Muscle layer of colon (tissue), 2 donors: ENCODE results near the gene ARHGAP31.
"Not testable (repeated sequence)": the region's sequence is repeated elsewhere in the genome, so short reads cannot be mapped to it uniquely, and the experiment has no call there.

ENCODE experiments used
- H3K27ac ChIP-seq: one replicate; pipeline ENCODE4 v1.7.0; 2013; ENCODE audit warnings: low read depth, mild to moderate bottlenecking, low read length, moderate library complexity
- H3K27me3 ChIP-seq, 2 donors: one replicate each; pipeline ENCODE4 v1.7.0; 2013; ENCODE audit warnings: low read length in 2 of 2, mild to moderate bottlenecking in 2 of 2; ENCODE audit not compliant: insufficient read depth in 2 of 2, control insufficient read depth in 1 of 2
- H3K36me3 ChIP-seq: one replicate; pipeline ENCODE4 v1.7.0; 2013; ENCODE audit warnings: mild to moderate bottlenecking, low read length; ENCODE audit not compliant: insufficient read depth
- H3K4me1 ChIP-seq: one replicate; pipeline ENCODE4 v1.7.0; 2013; ENCODE audit warnings: mild to moderate bottlenecking, low read length; ENCODE audit not compliant: insufficient read depth
- H3K4me3 ChIP-seq, 2 donors: one replicate each; pipeline ENCODE4 v1.7.0; 2013; ENCODE audit warnings: low read length in 2 of 2, low read depth in 1 of 2, mild to moderate bottlenecking in 1 of 2, moderate library complexity in 1 of 2
- H3K9ac ChIP-seq: one replicate; pipeline ENCODE4 v1.7.0; 2013; ENCODE audit warnings: low read length
- H3K9me3 ChIP-seq: one replicate; pipeline ENCODE4 v1.7.0; 2013; ENCODE audit warnings: mild to moderate bottlenecking, low read length
- donor health status: abdominal sarcoma.
- donor health status: Adenocarcinoma of cecum.

The ARHGAP31 gene

DNA sequence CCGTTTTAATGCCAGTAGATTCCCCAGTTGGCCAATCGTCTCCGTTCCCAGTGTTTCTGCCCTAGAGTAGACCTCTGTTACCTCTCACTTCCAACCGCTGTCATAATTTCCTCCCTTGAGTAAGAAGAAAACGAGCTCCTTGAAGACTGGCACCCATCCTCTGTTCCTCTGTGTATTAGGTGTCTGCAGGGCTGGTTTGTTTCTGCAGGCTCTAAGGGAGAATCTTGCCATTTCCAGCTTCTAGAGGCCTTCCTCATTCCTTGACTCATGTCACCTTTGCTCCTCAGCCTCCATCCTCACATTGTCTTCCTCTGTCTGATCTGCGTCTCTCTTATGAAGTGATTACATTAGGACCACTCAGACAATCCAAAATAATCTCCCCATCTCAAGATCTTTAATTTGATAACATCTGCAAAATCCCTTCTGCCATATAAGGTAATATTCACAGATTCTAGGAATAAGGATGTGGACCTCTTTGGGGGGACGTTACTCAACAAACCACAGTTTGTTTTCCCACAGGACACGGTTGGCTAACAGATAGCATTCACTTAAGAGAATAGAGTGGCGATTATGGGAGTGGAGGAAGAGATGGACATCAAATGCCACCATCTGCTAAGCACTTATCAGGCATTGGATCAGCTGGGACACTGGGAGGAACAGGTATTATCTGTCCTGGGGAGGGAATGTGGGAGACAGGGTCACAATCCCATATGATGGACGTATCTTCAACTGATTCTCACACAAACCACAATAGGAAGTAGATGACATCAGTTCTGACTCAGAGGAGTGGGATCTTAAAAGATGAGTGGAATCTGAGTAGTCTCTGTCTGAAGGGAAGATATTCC lies 17.1 kb downstream of the ARHGAP31 start:
- Histone ChIP-seq H3K27ac (no peak overlapping the region), H3K9me3 (no peaks in the 10 kb centered on the region), H3K36me3 (peaks cover 5% of the 10 kb centered on the region), H3K4me3 (no peak overlapping the region), H3K9ac (no peak overlapping the region), H3K27me3 (no peaks in the 10 kb centered on the region), H3K4me1 (no peaks in the 10 kb centered on the region)

DNA sequence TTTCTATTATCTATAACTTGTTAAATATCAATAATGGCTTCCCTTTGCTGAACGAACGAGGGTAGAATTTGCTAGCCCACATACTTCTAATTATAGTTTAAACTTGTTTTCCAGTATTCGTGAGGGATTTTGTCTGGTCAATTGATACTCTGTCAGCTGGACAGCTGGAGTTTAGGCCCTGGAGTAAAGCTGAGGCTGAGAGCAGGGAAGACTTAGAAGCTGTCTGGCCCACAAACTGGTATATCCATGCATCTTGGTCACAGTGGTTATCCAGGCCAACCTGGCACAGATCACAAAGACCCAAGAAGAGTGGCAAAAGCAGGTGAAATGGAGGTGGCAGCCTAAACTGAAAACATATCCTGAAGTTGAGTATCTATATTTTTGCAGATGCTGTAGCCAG lies 19.3 kb downstream of the ARHGAP31 start:
- Histone ChIP-seq H3K27me3 (no peaks in the 10 kb centered on the region), H3K27ac (no peak overlapping the region), H3K4me3 (no peak overlapping the region), H3K36me3 (peaks cover 5% of the 10 kb centered on the region), H3K9ac (no peak overlapping the region), H3K4me1 (no peaks in the 10 kb centered on the region), H3K9me3 (no peaks in the 10 kb centered on the region)

DNA sequence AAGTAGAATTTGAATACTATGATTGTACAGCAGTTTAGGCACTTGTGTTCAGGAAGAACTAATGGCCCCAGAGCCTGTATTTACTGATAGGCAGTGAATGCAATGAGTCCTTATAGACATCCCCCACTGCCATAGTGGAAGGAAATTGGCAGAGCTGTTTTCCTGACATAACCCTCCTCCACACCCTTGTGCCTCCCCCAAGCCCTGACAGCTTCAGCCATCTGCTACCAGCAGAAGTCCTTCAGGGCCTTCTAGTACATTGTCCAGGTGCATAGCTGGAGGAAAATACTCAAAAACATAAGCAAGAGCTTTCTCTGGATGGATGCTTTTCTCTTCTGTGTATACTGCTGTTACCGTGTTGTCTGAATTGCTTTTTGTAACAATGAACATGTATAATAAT lies 20.6 kb downstream of the ARHGAP31 start:
- no peaks in the 10 kb centered on the region for H3K27me3 ChIP-seq
- H3K4me3 ChIP-seq = no peak overlapping the region
- no peaks in the 10 kb centered on the region for H3K4me1 ChIP-seq
- peaks cover 5% of the 10 kb centered on the region for H3K36me3 ChIP-seq
- no peak overlapping the region for H3K27ac ChIP-seq
- no peaks in the 10 kb centered on the region for H3K9me3 ChIP-seq
- no peak overlapping the region for H3K9ac ChIP-seq

DNA sequence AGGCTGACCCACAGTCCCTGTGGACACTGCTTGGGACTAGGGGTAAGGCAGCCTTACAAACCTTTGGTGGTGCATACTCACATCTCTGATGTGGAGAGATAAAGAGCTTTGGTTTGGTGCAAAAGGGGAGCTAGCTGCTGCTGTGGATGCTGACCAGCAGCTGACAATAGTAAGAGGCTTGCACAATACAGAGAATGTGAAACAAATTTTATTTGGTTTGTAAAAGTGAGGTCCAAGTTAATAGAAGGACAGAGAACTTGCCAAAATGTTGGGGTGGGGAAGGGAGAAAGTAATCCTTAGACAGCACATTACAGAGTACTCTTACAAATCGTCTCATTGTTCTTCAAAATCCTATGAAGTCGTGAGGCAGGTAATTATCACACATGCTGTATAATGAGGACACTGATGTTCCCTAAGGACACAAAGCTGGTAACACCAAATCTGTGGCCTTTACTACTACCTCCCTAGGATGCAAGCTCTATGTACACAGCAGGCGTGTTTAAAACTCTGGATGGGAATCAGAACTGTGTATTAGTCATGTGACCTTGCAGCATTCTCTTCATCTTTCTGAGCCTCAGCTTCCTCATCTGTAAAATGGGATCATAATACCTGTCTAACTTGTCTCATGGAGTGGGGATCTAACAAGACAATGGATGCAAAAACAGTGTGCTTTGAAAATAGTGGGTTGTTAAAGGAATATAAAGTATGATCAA lies 21.6 kb downstream of the ARHGAP31 start:
- Histone ChIP-seq H3K9ac (no peak overlapping the region), H3K27ac (no peak overlapping the region), H3K27me3 (no peaks in the 10 kb centered on the region), H3K4me1 (no peaks in the 10 kb centered on the region), H3K9me3 (no peaks in the 10 kb centered on the region), H3K36me3 (peaks cover 5% of the 10 kb centered on the region), H3K4me3 (no peak overlapping the region)

DNA sequence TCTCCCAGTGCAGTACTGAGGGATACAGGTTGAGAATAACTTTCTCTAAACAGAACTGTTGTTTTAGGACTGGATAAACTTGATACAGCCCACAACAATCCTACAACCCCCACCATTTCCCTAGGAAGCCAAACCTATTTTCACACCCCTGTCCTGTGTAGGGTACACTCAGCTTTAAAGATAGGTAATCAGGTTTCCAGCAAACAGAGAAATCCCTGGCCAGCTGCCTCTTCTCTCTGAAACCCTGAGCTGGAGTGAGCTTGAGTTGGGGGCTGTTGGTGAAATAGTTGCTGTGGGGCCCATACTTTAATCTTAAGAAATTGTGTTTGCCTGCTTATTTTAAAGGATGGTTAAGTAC lies 22.1 kb downstream of the ARHGAP31 start:
- no peaks in the 10 kb centered on the region for H3K27me3 ChIP-seq
- no peaks in the 10 kb centered on the region for H3K4me1 ChIP-seq
- H3K9me3 ChIP-seq = no peaks in the 10 kb centered on the region
- H3K36me3 ChIP-seq = peaks cover 5% of the 10 kb centered on the region
- no peak overlapping the region for H3K27ac ChIP-seq
- no peak overlapping the region for H3K4me3 ChIP-seq
- H3K9ac ChIP-seq = no peak overlapping the region

DNA sequence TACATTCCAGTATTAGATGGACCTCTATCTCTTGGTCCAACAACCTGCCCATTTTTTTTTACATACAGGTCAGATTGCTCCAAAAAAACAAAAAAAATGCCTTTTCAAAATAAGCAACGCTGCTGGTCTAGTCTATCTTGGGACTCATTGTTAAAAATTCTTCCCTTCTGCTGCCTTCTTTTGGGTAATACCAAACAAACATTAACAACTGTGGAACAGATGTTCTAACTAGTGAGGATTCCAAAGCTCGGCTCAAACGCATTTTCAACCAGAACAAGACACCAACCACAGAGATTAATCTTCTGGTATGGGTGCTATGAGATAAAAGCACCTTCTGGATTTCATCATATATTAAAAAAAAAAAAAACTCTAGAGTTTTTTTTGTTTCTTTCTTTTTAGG lies 24.7 kb downstream of the ARHGAP31 start:
- H3K9me3 ChIP-seq = no peaks in the 10 kb centered on the region
- H3K4me3 ChIP-seq = no peak overlapping the region
- peaks cover 10% of the 10 kb centered on the region for H3K4me1 ChIP-seq
- peaks cover 2% of the 10 kb centered on the region for H3K36me3 ChIP-seq
- H3K9ac ChIP-seq = no peak overlapping the region
- H3K27ac ChIP-seq = no peak overlapping the region
- no peaks in the 10 kb centered on the region for H3K27me3 ChIP-seq

DNA sequence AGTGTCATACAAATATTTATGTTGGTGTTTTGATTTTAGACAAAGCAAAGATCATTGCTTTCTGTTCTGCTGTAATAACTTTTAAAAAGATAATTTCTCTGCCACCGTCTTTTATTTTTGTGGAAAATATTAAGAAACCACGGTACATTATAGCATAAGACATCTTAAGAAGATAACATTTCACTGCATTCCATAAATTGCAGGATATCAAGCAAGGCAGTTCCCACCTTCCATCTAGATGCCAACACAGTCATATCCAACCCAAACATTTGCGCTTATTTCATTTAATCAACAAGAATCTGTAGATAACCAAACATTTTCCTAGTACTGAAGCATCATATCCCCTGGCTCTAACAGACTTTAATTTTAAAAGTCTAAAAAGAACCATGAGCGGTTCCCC lies 25.1 kb downstream of the ARHGAP31 start:
- peaks cover 10% of the 10 kb centered on the region for H3K4me1 ChIP-seq
- H3K4me3 ChIP-seq = no peak overlapping the region
- H3K27me3 ChIP-seq = no peaks in the 10 kb centered on the region
- H3K9ac ChIP-seq = no peak overlapping the region
- no peaks in the 10 kb centered on the region for H3K9me3 ChIP-seq
- H3K27ac ChIP-seq = no peak overlapping the region
- no peaks in the 10 kb centered on the region for H3K36me3 ChIP-seq

DNA sequence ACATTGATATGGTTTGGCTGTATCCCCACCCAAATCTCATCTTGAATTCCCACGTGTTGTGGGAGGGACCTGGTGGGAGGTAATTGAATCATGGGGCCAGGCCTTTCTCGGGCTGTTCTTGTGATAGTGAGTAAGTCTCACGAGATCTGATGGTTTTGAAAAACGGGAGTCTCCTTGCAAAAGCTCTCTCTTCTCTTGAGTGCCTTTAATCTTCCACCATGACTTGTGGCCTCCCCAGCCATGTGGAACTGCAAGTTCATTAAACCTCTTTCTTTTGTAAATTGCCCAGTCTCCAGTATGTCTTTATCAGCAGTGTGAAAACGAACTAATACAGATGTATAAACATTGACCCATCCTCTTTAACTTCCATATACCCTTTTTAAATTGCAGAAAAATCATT lies 26.6 kb downstream of the ARHGAP31 start:
- H3K36me3 ChIP-seq, H3K9me3 ChIP-seq, H3K27me3 ChIP-seq, H3K4me3 ChIP-seq, H3K27ac ChIP-seq, H3K9ac ChIP-seq: not testable (repeated sequence)
- peaks cover 10% of the 10 kb centered on the region for H3K4me1 ChIP-seq

DNA sequence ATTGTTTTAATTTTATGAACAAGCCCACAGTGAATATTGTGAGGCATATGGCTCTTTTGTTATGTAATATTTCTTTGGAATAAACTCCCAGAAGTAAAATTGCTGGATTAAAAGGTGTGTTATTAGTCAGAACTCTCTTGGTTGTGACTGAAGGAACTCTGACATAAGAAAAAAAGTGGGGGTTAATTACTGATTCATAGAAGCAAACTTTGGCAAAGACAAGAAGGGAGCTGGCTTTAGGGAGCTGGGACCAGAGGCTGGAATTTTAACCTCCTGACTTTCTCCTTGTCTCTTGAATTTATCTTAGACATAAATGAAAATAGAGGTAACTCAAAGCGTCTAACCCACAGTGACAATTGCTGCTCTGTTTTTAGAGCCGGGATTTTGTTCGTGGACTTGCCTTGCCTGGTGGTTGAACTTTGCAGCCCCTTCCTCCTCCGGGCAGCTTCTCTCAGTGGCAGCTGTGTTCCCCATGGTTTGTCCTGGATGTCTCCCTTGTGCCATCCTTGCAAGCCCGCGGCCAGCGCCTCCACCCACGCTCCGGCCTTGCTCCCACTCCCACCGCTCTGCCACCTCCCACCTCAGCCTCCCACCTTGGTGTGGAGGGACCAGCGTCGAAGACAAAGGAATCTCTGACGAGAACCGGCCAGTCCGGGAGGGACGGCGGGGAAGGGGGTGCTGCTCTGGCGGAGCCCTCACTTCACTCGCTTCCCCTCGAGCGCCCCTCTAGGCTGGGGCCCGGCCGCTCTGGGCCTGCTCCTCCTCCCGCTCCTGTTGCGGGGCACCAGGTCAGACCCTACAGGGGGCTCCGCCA lies 28.0 kb downstream of the ARHGAP31 start:
- Histone ChIP-seq H3K27ac (peak overlapping the region; percentile 97), H3K36me3 (no peaks in the 10 kb centered on the region), H3K27me3 (no peaks in the 10 kb centered on the region), H3K4me3 (peak overlapping the region; percentile 79 to 84), H3K4me1 (peaks cover 10% of the 10 kb centered on the region), H3K9ac (peak overlapping the region; percentile 83), H3K9me3 (no peaks in the 10 kb centered on the region)

DNA sequence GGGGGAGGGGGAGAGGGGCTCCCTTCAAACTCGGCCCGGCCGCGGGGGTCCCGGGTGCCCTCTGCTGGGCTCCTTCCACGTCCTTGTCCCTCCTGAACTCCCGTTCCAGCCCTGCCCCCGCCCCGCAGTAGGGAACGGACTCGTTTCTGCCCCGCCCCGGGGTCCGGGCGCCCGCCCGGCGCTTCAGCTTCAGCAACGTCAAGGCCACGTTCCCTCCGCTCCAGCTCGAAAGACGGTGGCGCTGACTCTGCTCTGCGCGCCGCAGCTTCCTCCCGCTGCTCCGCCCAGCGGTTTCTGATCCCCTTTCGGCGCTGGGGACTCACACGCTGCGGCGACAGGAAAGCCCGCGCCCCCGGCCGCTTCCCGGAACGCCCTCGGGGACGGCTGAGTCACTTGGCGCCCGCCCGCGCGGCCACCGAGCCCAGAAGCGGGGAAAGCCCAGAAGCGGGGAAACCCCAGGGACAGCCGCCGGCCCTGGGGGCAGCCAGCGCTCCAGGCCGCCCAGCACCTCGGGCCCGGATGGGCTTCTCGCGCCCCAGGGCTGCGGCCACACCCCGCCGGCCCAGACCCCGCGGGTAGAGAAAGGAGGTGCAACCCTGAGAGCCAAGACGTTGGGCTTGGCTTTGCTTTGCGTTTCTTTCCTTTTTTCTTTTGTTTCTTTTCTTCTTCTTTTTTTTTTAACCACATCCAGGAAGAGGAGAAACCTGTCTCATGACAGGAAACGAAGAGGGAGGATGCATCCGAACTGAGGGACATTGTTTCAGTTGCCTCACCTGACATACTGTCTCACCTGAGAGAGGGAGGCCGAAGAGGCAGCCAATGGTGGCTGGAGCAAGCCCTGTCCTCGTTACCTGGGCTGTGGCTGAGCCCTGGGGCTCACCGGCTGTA lies 28.9 kb downstream of the ARHGAP31 start:
- Histone ChIP-seq H3K9me3 (no peaks in the 10 kb centered on the region), H3K4me1 (peaks cover 10% of the 10 kb centered on the region)

DNA sequence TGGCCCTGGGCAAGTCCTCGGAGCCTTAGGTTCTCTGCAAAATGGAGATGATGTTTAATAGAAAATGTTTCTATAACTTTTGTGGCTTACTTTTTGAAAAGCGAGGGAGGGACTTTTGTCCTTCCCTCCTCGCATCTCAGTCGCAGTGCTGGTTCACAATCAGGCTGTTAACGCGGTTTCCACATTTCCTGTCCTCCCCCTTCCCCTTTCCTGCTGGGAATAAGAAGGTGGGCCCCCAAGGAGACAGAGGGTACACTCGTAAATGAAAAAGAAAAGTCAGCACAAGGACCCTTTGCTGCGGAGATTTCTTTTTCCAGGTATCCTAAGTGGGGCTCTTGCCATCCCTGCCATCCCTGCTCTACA lies 29.5 kb downstream of the ARHGAP31 start:
- H3K4me3 ChIP-seq = peak overlapping the region; percentile 53 to 79
- no peaks in the 10 kb centered on the region for H3K9me3 ChIP-seq
- H3K27me3 ChIP-seq = no peaks in the 10 kb centered on the region
- peak overlapping the region; percentile 97 for H3K27ac ChIP-seq
- peaks cover 10% of the 10 kb centered on the region for H3K4me1 ChIP-seq
- no peaks in the 10 kb centered on the region for H3K36me3 ChIP-seq
- peak overlapping the region; percentile 51 for H3K9ac ChIP-seq

More for the DNA sequence above, 28.9 kb downstream of the ARHGAP31 start:
- Histone ChIP-seq H3K27me3 (no peaks in the 10 kb centered on the region), H3K36me3 (no peaks in the 10 kb centered on the region), H3K4me3 (peak overlapping the region; percentile 79 to 84), H3K9ac (peak overlapping the region; percentile 83), H3K27ac (peak overlapping the region; percentile 97)
